Mesendoderm (in vitro differentiated cells): Measurements from ENCODE around the gene PXYLP1.

Source experiments
- DNase-seq: peaks from one replicate; pipeline ENCODE4 v3.0.0; 2013
- H2AK5ac ChIP-seq: 2 replicates; pipeline ENCODE4 v1.6.1; 2013; ENCODE audit warnings: low read length, inconsistent platforms
- H2BK120ac ChIP-seq: 2 replicates; pipeline ENCODE4 v1.6.1; 2013; ENCODE audit warnings: low read depth, mild to moderate bottlenecking, low read length, moderate library complexity, mixed read lengths
- H2BK15ac ChIP-seq: replicated peaks from 2 replicates; pipeline ENCODE4 v1.6.1; 2013; ENCODE audit warnings: low read depth, mild to moderate bottlenecking, moderate library complexity
- H2BK5ac ChIP-seq: 2 replicates; pipeline ENCODE4 v1.6.1; 2013; ENCODE audit warnings: low read length, inconsistent platforms
- H3K18ac ChIP-seq: 2 replicates; pipeline ENCODE4 v1.6.1; 2013; ENCODE audit warnings: mild to moderate bottlenecking, low read length, mixed read lengths
- H3K23ac ChIP-seq: one replicate; pipeline ENCODE4 v1.6.1; 2013; ENCODE audit warnings: low read length
- H3K27ac ChIP-seq: 2 replicates; pipeline ENCODE4 v1.5.1; 2013; ENCODE audit warnings: low read depth, mild to moderate bottlenecking, inconsistent platforms, low read length, moderate library complexity
- H3K27me3 ChIP-seq: 2 replicates; pipeline ENCODE4 v1.6.1; 2013; ENCODE audit warnings: low read length, control low read depth, mild to moderate bottlenecking, inconsistent platforms; ENCODE audit not compliant: insufficient read depth, poor library complexity
- H3K36me3 ChIP-seq: 2 replicates; pipeline ENCODE4 v1.6.1; 2013; ENCODE audit warnings: low read length, inconsistent platforms; ENCODE audit not compliant: control insufficient read depth, insufficient read depth
- H3K4ac ChIP-seq: one replicate; pipeline ENCODE4 v1.6.1; 2013; ENCODE audit warnings: low read depth, mild to moderate bottlenecking, low read length, moderate library complexity
- H3K4me1 ChIP-seq: 2 replicates; pipeline ENCODE4 v1.6.1; 2013; ENCODE audit warnings: low read depth, low read length, inconsistent platforms; ENCODE audit not compliant: control insufficient read depth
- H3K4me2 ChIP-seq: 2 replicates; pipeline ENCODE4 v1.6.1; 2013; ENCODE audit warnings: low read length
- H3K4me3 ChIP-seq: 2 replicates; pipeline ENCODE4 v1.5.1; 2013; ENCODE audit warnings: mild to moderate bottlenecking, low read length
- H3K56ac ChIP-seq: one replicate; pipeline ENCODE4 v1.6.1; 2013; ENCODE audit warnings: low read length
- H3K79me1 ChIP-seq: 2 replicates; pipeline ENCODE4 v1.6.1; 2013; ENCODE audit warnings: low read length, inconsistent platforms
- H3K79me2 ChIP-seq: 2 replicates; pipeline ENCODE4 v1.6.1; 2013; ENCODE audit warnings: mild to moderate bottlenecking, low read length; ENCODE audit not compliant: control insufficient read depth, insufficient read depth
- H3K9ac ChIP-seq: 2 replicates; pipeline ENCODE4 v1.6.1; 2013; ENCODE audit warnings: low read length, inconsistent platforms
- H4K5ac ChIP-seq: one replicate; pipeline ENCODE4 v1.6.1; 2013; ENCODE audit warnings: low read length
- H4K8ac ChIP-seq: one replicate; pipeline ENCODE4 v1.6.1; 2013; ENCODE audit warnings: low read depth, mild to moderate bottlenecking, control low read depth, low read length, moderate library complexity
- WGBS: extraction: QIAGEN DNeasy Blood & Tissue Kit; methylation state at CpG from one replicate; pipeline ENCODE4 v1.1.7; 2013; ENCODE audit warnings: low lambda C conversion rate, missing lambda C conversion rate; ENCODE audit not compliant: insufficient coverage; ENCODE audit errors: extremely low coverage; 5-methylcytosine and 5-hydroxymethylcytosine counted together

Gene PXYLP1

GRCh38 chr3:141328286-141329166 lies 96.9 kb downstream of the PXYLP1 start:
- no peak overlapping the region for H3K4me3 ChIP-seq
- H3K9ac ChIP-seq, result no peak overlapping the region
- no peak overlapping the region for H4K8ac ChIP-seq
- no peaks in the 10 kb centered on the region for H3K36me3 ChIP-seq
- no peak overlapping the region for H3K18ac ChIP-seq
- no peak overlapping the region for H2BK120ac ChIP-seq
- no peaks in the 10 kb centered on the region for H3K27me3 ChIP-seq
- no peak for DNase-seq
- no CpG with 5 or more reads among the region's 7 CpGs for WGBS
- H3K4me2 ChIP-seq, result no peak overlapping the region
- no peak overlapping the region for H2BK15ac ChIP-seq
- H3K27ac ChIP-seq, result no peak overlapping the region
- H2BK5ac ChIP-seq, result no peak overlapping the region
- H3K79me2 ChIP-seq, result no peaks in the 10 kb centered on the region
- H3K23ac ChIP-seq, result no peak overlapping the region
- H3K56ac ChIP-seq, result no peak overlapping the region
- no peak overlapping the region for H3K4ac ChIP-seq
- H3K4me1 ChIP-seq, result peaks cover 9% of the 10 kb centered on the region
- no peaks in the 10 kb centered on the region for H3K79me1 ChIP-seq
- no peak overlapping the region for H4K5ac ChIP-seq
- no peak overlapping the region for H2AK5ac ChIP-seq

DNA sequence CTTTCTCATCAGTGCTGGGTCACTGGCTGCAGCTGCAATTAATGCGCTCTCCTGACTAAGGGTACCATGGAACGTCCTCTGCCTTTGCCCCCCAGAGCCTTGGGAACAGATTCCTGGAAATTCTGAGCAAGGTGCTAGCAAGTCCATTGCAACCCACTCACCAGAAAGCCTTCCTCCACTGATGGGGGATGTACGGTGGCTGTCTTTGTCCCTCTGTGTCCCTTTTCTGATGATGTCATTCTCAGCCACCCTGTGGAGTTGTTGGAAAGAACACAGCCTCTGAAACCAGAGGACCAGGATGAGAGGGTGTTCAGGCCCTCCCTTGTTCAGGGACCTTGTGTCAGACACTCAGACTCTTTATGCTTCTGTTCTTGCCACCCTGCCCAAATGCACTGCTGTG lies 98.6 kb downstream of the PXYLP1 start:
- Histone ChIP-seq H2BK5ac (no peak overlapping the region), H3K36me3 (no peaks in the 10 kb centered on the region), H4K5ac (no peak overlapping the region), H3K9ac (no peak overlapping the region), H3K4me3 (no peak overlapping the region), H3K56ac (no peak overlapping the region), H3K79me2 (no peaks in the 10 kb centered on the region), H3K27me3 (no peaks in the 10 kb centered on the region), H3K79me1 (no peaks in the 10 kb centered on the region), H2BK120ac (no peak overlapping the region), H4K8ac (no peak overlapping the region), H2AK5ac (no peak overlapping the region), H3K23ac (no peak overlapping the region), H3K27ac (no peak overlapping the region), H2BK15ac (no peak overlapping the region), H3K4ac (no peak overlapping the region), H3K4me2 (no peak overlapping the region), H3K18ac (no peak overlapping the region), H3K4me1 (peaks cover 13% of the 10 kb centered on the region)
- DNase-seq, result no peak
- no CpG with 5 or more reads among the region's 3 CpGs for WGBS

DNA sequence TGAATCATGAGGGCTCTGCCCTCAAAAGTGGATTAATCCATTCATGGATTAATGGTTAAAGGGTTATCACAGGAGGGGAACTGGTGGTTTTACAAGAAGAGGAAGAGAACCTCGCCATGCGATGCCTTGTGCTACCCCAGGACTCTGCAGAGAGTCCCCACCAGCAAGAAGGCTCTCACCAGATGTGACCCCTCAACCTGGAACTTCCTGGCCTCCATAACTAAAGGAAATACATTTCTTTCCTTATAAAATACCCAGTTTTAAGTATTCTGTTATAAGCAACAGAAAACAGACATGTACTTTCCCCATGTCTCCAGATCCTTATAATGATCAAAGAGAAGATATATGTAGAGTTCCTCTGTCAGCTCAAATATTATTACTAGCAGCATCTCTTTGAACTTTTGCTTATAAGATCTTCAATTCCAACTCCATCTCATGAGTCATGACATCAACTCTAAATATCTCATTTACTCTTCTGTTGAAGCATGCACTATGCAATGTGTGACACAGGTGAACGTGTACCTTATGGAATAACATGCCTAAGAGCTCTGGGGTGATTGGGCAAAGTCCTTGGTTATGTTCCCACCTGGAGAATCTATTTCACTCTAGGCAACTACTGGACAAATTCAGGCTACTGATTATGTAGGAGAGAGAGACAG lies 99.2 kb downstream of the PXYLP1 start:
- H3K18ac ChIP-seq, result no peak overlapping the region
- no peak overlapping the region for H3K4me2 ChIP-seq
- no peak for DNase-seq
- no peaks in the 10 kb centered on the region for H3K27me3 ChIP-seq
- peak overlapping the region; percentile 29 for H2BK15ac ChIP-seq
- H3K79me2 ChIP-seq, result no peaks in the 10 kb centered on the region
- no peaks in the 10 kb centered on the region for H3K79me1 ChIP-seq
- peaks cover 18% of the 10 kb centered on the region for H3K4me1 ChIP-seq
- H3K23ac ChIP-seq, result no peak overlapping the region
- H3K4ac ChIP-seq, result no peak overlapping the region
- no peak overlapping the region for H3K27ac ChIP-seq
- no CpG with 5 or more reads among the region's 3 CpGs for WGBS
- H3K9ac ChIP-seq, result no peak overlapping the region
- no peak overlapping the region for H3K4me3 ChIP-seq
- peak overlapping the region; percentile 9 for H2AK5ac ChIP-seq
- H2BK5ac ChIP-seq, result no peak overlapping the region
- no peak overlapping the region for H4K8ac ChIP-seq
- no peaks in the 10 kb centered on the region for H3K36me3 ChIP-seq
- H3K56ac ChIP-seq, result no peak overlapping the region
- no peak overlapping the region for H2BK120ac ChIP-seq
- no peak overlapping the region for H4K5ac ChIP-seq

- Histone ChIP-seq H3K36me3 (no peaks in the 10 kb centered on the region), H3K79me1 (no peaks in the 10 kb centered on the region), H2BK120ac (no peak overlapping the region), H3K27ac (no peak overlapping the region), H3K4ac (no peak overlapping the region), H3K23ac (no peak overlapping the region), H3K27me3 (no peaks in the 10 kb centered on the region), H3K4me2 (no peak overlapping the region), H3K4me3 (no peak overlapping the region), H3K9ac (no peak overlapping the region), H3K18ac (peak overlapping the region; percentile 19), H4K5ac (no peak overlapping the region), H3K4me1 (peaks cover 18% of the 10 kb centered on the region), H2BK15ac (peak overlapping the region; percentile 41), H4K8ac (no peak overlapping the region), H2BK5ac (no peak overlapping the region), H2AK5ac (peak overlapping the region; percentile 9), H3K56ac (no peak overlapping the region), H3K79me2 (no peaks in the 10 kb centered on the region)
- DNase-seq, result no peak
- WGBS, result no CpG with 5 or more reads among the region's 9 CpGs
Observed at GRCh38 chr3:141331377-141332318, 100.0 kb downstream of the PXYLP1 start.

GRCh38 chr3:141332416-141332815 lies 100.8 kb downstream of the PXYLP1 start:
- Histone ChIP-seq H3K4ac (no peak overlapping the region), H3K56ac (no peak overlapping the region), H2BK5ac (peak overlapping the region; percentile 7), H2AK5ac (no peak overlapping the region), H2BK120ac (no peak overlapping the region), H3K27ac (no peak overlapping the region), H3K4me2 (no peak overlapping the region), H3K79me2 (no peaks in the 10 kb centered on the region), H3K4me1 (peaks cover 19% of the 10 kb centered on the region), H2BK15ac (peak overlapping the region; percentile 42), H3K23ac (no peak overlapping the region), H3K79me1 (no peaks in the 10 kb centered on the region), H3K27me3 (no peaks in the 10 kb centered on the region), H3K4me3 (no peak overlapping the region), H3K18ac (peak overlapping the region; percentile 2), H3K36me3 (no peaks in the 10 kb centered on the region), H4K8ac (no peak overlapping the region), H4K5ac (no peak overlapping the region), H3K9ac (no peak overlapping the region)
- no CpG with 5 or more reads among the region's 5 CpGs for WGBS
- no peak for DNase-seq
